GM18517 (cell line): Measurements from ENCODE around the gene SIGLEC6.

Source experiments
- ATAC-seq: cut with Tn5 transposase; IDR thresholded peaks from one replicate; pipeline ENCODE4 v1.9.1; 2021; ENCODE audit warnings: mild to moderate bottlenecking, moderate library complexity; ENCODE audit not compliant: unreplicated experiment

The SIGLEC6 gene

DNA sequence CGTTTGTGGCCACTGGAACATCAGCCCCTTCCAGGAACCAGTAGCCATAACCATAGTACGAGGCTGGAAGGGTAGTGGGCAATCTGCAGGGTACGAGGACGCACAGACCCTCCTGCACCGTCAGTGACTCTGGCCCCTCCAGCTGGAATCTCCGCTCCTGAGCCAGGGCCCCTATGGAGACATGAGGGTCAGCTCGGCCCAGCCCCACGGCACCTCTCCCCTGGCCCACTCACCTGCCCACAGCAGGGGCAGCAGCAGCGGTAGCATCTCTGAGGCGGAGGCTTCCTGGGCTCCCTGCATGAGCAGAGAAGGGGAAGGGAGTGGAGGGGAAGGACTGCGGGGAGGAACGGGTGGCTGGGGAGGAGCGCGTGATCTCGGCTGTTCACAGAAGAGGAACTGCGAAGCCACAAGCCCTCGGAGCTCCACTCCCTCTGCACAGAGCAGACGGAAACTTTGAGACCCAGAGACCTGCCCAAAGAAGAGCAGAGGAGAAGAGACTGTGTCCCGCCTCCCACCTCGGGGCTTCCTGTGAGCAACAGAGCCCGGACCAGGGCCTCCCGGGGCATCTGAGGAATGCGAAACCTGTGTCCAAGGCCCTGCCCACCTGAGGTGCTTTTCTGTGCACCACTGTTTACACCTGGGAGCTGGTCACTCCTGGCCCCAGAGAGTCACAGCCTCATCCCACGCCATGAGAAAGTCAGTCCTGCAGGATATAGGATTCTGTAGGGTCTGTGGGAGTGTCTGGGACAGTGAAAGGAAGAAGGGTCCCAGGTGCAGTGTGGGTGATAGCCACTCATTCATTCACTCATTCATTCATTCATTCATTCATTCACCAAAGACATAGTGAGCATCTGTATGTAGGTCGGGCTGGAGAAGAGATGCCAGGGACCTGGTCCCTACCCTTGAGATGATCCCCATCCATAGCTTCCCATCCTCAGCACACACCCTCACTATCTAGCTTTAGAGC lies at the start of gene SIGLEC6:
SIGLEC6 (minus strand) TSS at position 322 of the 967 bp plus-strand sequence; CDS start at position 300, 22 bp downstream.
- no peak for ATAC-seq

DNA sequence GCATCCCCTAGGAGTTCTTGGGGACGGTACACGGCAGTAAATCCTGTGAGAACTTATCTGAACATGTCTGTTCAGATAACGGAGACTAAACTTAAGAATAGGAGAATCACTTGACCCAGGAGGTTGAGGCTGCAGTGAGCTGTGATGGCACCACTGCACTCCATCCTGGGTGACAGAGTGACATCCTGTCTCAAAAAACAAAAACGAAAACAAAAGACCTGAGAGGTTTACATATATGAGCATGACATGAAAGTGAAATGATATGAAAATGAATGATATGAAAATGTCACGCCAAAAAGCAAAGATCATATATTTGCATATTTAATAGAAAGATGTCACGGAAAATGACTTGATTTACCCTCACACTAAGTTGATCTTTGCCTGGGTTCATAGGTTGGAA lies 45.4 kb upstream of the SIGLEC6 start:
- no peak for ATAC-seq

DNA sequence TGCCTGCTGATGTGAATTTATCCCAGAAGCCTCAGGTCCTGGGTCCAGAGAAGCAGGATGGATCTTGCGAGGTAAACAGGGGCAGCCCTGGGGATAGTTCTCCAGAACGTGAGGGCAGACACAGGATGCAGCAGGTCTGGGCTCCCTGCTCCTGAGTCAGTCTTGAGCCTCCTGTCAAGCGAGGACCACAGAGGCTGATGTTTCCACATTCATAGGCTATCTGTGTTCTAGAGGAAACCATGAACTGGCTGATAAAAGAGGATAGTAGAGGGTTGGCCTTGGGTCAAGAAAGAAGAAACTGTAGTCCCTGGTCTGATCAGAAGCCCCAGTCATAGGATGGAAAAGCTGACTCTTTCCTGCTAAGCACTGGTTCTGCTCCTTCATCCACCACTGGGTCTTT lies 41.9 kb upstream of the SIGLEC6 start:
- no peak for ATAC-seq

DNA sequence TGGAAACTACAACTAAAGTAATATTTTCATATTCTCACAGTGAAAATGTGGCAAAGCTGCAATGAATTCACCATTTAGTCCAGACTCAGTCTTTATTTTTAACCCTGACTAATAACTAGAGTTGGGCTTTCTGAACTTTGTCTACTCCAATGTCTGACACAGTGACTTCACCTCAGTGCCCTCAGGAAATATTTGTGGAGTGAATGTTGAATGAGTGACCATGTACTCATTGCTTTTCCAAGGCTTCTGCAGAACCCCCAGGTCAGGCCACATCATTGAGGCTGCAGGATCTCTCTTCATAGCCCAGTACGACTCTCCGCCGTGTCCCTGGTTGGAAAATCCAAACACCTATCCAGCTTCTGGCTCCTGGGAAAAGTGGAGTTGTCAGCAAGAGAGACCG lies 41.4 kb upstream of the SIGLEC6 start:
- ATAC-seq = no peak

DNA sequence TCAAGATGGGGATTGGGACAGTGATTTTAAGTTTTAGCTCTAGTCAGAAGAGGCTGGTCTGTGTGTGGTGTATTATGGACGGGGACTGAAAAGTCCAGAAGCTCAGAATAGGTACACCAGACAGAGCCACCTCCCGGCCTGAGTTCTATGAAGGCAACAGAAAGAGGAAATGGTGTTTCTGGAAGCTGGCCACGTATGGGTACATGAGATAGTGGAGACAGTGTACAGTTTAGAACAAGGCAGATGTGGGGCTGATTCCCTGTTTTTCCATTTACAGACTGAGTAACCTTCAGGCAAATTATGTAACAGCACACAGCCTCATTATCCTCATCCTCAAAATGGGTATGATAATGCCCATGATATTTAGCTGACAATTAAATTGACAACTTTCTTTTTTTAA lies 40.9 kb upstream of the SIGLEC6 start:
- ATAC-seq = no peak

DNA sequence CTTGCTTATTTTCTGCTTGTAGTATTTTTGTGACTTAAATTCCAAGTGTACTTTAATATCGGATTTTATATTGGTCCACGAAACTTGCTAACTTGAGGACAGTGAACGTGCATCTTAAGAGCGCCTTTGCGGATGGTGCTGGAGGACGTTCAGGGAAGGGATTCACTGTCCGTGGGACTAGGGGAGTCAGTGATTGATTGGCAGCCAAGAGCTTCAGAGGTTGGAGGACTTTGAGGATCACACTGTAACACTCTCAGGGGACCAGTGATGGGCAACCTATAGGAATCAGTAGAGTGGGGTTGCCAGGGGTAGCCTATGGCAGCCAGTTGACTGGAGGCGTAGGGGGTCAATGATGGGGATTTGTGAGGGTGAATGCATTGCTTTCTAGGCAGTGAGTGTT lies 40.1 kb upstream of the SIGLEC6 start:
- ATAC-seq = no peak

DNA sequence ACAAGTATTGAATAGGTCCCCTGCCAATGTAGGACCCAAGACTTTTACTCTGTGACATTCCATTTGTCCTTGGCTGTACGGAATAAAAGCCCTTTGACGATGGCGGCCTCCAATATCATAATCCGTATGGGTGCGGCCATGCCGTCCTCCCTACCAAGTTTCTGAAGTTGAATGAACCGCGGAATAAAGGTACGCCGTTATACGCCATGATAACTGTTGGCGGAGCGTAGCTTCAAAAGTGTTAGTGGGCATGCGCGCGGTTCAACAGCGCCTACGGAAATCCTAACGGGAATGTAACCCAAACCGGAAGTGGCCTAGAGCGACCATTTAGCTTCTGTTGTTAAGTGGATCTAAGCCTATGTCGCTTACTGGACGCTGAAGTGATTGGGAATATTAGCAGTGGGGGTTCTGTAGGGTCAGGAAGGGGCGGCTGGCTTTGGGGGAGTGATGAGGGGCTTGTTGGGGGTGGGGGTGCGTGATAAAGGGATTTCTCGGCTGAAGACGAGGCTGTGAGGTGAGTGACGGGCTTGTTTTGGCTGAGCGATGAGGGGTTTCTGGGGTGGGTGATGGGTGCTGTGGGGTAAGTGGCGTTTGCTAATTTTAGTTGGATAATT lies 39.6 kb upstream of the SIGLEC6 start, which contains the start of gene ZNF175:
ZNF175 (plus strand) TSS at position 322 of the 614 bp plus-strand sequence. CDS start 2,047 bp downstream, outside the sequence.
- peak; percentile 83 for ATAC-seq

DNA sequence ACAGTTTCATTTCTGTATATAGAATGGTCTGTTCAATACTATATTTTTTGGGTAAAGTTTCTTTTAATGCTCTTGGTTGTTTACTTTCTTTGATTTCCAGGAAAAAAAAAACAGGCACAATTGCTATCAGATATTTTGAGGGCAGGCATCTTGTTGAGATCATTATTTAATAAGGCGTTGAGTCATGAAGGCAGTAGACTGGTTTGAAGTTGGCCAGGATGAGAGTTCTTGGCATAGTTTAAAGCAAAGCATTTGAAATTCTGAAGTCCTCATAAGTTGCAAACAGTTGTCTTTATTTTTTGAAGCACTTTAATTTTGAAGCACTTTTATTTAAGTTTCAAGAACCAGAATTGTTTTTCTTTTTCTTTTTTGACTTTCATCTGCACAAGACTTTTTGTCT lies 37.0 kb upstream of the SIGLEC6 start:
- ATAC-seq = no peak

DNA sequence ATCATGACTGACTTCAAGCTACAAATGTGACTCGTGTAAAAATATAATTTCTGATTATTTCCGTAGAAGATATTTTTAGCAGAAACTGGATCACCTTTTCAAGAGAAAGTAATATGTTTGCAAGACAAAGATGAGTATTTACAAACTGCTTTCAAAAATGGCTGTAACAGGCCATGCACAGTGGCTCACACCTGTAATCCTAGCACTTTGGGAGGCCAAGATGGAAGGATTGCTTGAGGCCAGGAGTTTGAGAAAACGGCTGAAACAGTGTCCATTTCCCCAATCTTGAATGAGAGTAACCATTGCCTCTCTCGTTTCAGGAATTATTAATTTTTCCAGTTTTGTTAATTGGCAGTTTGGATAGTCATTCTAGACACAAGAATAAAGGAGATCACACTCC lies 36.1 kb upstream of the SIGLEC6 start:
- no peak for ATAC-seq

DNA sequence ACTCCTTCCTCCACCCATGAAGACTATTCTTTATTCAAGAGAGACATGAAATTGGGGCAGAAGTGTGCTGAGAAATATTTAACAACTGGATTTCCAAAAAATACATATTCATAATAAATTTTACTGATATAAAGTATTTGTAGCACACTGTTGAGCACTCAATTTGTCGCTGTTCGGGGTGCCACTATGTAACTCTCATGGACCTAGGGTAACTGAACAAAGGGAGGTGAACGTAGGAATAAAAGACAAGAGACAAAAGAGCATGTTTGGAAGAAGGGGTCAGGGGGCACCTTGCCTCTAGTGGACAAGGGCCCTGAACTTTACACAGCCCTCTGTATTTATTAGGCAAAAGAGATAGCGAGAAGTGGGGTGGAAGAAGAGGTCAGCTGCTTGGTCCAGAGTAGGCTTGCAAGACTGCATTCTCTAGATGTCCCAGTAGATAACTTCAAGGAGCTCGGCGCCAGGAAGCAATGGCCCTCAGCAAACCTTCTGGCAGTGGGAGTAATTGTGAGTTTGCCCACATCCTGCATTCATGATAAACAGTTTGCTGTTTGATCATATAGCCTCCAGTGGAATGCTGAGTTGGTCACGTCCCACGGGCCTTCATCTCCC lies 35.1 kb upstream of the SIGLEC6 start:
- no peak for ATAC-seq

DNA sequence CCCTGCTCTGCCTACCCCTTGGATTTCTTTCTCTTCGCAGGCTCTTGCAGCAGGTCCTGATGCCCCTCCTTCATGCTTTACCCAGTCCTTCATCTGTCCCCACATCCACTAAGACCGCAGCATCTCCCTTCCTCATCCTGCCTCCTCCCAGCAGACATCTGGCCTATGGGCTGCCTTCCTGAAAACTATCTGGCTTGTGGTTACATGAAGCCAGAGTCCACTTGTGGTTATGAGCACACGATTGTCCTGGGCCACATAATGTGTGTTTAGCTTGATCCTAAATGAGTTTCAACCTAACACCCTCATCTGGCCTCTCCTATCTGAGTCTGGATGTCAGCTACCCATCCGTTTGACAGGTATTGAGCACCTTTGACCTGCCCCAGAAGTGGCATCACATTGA lies 34.1 kb upstream of the SIGLEC6 start:
- ATAC-seq = no peak

DNA sequence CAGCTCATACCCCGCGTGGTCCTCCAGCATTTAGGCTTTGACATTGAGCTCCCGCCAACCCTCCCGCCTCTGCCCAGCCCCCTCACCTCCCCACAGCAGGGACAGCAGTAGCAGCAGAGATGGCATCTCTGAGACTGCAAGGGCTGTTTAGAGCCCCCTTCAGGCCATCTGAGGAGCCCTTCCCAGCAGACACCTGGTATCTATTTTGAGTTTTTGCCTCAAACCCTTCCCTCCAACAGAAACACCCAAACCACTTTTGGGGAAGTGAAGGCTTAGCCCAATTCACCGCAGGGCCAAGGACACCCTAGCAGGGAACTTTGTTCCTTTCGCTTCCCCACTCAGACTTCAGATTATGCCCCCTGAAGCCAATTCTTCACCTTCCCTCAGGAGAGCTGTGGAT lies 33.3 kb upstream of the SIGLEC6 start:
- ATAC-seq = no peak

DNA sequence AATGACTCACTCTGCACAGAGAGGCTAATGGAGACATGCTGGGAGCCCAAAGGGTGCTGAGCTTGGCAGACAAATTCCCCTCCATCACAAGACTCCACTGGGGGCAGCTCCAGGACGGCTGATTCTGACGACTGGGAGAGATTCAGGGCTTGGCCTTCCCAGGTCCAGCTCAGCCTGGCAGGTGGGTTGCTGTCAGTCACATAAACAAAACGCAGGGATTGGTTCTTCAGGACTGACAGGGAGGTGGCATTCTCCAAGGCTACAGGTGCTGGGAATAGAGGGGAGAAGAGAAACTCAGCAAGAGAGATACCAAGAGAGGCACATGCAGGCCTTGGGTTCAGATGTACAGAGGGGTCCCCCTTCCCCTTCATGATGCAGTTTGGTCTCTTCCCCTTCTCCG lies 28.9 kb upstream of the SIGLEC6 start:
- ATAC-seq = no peak

DNA sequence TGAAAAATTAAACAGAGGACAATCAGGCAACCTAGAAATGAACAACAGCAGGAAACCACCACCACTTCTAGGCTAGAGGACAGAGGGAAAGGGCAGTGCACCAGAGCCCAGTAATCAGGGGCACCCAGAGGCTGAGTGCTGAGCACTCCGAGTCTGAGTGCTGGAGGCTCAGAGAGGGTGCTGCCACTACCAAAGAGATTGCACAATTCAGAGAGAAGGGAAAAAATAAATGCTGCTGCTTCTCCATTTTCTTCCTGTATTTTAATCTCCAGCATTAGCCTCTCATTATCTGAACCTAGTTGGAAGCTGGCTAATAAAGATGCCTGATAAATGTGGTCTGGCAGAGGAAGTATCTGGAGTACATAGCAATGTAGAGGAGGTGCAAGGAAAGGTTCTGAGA lies 27.8 kb upstream of the SIGLEC6 start:
- no peak for ATAC-seq

DNA sequence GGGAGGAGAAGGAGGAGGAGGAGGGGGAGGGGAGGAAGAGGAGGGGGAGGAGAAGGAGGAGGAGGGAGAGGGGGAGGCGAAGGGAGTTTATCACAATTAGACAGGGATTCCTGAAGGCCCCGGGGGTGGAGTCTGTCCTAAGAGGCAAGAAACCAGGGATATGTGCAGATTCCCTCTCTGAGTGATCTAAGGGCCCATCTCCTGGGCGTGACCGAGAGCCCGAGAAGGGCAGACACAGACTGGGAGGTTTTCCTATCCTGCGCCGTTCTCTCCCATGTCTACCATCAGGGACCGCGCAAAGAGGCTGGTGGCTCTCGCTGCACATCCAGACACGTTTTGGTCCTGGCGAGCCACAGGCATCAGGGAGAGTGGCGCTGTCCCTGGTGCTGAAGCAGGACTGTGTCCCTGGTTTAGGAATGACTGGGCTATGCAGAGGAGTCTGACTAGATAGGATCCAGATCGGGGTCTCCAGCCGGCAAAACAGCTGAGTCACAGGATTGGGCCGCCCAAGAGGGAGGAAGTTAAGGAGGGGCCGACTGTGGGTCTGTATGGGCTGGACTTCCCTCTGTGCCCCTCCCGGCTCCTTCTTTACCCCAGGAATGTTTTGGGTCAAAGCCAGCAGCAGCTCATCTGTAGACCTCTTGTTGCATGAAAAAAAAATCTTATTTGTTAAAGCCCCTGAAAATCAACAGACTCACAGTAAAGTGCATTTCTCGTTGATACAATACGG lies 21.7 kb upstream of the SIGLEC6 start:
- ATAC-seq = no peak

DNA sequence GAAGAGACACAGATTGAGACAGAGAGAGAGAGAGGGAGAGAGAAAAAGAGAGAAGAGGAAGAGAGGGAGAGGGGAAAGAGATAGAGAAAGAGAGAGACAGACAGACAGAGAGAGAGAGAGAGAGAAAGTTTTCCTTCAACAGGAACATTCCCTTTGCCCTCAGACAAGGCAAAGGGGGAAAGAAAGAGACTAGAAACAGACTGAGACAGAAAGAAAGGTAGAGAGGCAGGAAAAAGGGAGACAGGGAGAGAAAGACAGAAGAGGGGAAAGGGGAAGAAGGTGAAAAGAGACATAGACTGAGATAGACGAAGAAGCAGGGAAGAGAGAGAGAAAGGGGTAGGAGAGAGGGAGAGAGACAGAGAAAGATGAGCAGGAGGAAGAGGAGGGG lies 21.1 kb upstream of the SIGLEC6 start:
- ATAC-seq = no peak

DNA sequence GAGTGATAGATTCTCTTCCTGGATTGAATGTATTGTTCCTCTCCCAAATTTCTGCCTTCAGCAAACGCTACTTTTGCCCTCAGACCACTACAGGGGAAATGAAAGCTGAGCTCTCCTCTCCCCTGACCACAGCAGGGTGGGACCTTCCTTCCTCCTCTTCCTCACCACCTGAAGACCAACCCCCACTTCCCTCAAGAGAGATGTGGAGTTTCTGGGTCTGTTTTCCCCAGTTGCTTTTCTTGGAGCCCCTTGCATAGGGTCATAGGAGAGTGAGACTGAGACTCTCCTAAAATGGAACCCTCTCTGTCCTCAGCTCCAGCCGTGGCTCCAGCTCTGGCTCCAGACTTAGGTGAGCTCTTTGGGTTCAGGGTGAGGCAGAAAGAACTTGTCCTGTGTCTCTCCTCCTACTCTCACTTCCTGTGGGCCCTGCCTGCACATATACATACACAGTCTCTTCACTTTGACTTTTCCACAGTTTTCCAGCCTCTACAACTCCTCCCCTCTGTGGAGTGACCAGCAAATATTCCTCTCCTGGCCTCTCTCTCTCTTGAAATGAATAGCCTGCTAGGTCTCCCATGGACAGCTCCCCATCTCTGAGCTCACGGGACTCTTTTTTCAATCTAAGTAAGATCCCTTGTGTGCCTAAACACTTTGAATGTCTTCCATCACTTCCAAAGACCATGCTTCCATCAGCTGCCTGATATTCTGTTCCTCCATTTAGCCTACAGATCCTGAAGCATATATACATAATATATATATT lies 20.4 kb upstream of the SIGLEC6 start:
- no peak for ATAC-seq

DNA sequence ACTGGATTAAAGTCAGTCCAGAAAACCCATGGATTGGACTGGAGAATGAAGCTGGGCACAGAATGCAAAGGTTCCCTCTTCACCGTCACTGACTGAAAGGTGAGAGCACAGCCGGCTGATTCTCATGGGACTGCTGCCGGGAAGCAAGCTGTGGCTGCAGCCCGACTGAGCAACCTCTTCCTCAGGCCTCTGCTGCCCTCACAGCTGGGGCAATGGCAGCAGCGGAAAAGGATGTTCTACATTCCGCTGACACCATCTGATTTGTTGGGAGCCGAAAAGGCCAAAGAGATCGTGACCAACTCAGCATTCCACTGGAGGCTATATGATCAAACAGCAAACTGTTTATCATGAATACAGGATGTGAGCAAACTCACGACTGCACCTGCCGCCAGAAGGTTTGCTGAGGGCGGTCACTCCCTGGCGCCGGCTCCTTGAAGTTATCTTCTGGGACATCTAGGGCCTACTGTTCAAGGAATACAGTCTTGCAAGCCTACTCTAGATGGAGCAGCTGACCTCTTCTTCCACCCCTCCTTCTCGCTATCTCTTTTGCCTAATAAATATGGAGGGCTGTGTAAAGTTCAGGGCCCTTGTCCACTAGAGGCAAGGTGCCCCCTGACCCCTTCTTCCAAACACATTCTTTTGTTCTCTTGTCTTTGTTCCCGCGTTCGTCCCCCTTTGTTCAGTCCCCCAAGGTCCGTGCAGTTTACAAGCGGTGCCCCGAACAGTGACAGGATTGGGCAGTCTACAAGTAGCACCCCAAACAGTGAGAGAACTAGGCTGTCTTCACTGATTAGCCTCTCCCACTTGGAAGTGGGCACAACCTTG lies 19.6 kb upstream of the SIGLEC6 start:
- ATAC-seq = no peak

DNA sequence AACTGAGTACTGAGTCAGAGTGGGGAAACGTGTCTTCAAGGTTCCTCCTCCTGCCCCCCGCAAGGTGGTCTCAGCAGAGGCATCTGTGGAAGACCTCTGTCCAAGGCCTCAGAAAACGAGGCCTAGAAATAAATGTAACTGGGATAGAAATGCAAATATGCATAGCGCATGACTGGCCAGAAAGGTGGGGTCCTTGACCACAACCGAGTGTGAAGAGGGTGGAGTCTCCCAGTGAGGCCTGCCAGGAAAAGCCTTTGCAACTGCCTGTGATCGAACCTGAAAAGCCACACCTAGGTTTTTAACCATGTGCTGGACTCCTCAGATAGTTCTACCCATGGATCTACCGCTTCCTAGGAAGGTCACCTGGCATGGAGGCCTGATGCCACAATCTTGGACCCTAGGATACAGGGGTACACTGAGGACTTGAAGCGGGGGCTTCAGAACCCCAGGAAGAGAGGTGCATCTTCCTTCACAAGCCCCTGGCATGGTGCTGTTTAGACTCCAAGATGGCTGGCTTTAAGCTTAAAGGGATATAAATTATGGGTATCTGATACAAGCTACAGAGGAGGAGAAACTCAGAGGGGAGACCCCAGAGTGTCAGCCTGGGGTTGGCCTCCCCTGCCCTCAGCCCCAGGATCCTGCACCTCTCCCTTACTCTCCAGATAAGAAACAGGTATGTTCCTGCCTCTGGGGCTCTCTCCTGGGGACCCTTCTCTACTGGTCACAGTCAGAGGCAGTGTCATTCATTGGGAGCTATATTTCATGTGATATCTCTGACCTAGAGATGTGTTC lies 18.3 kb upstream of the SIGLEC6 start:
- no peak for ATAC-seq
